Mesenchymal stem cell (in vitro differentiated cells and primary cell): ENCODE results near the gene NCAPD3.
"Not testable (repeated sequence)": the region's sequence is repeated elsewhere in the genome, so short reads cannot be mapped to it uniquely, and the experiment has no call there.

Source experiments
- DNase-seq: peaks from one replicate; pipeline ENCODE4 v3.0.0-alpha.2; 2013
- H2AFZ ChIP-seq: one replicate; pipeline ENCODE4 v1.6.1; 2013; ENCODE audit warnings: low read depth, mild to moderate bottlenecking, control low read depth, inconsistent platforms, low read length, moderate library complexity
- H2AK5ac ChIP-seq: 2 replicates; pipeline ENCODE4 v1.6.1; 2013; ENCODE audit warnings: low read length, moderate library complexity, mild to moderate bottlenecking, inconsistent platforms; ENCODE audit not compliant: severe bottlenecking
- H2BK120ac ChIP-seq: one replicate; pipeline ENCODE4 v1.6.1; 2013; ENCODE audit warnings: low read depth, mild to moderate bottlenecking, inconsistent platforms, low read length, moderate library complexity
- H2BK12ac ChIP-seq, 2 experiments: one replicate each; pipeline ENCODE4 v1.6.1; 2013; ENCODE audit warnings: inconsistent platforms in 2 of 2, low read length in 2 of 2, mild to moderate bottlenecking in 2 of 2, moderate library complexity in 2 of 2, control low read depth in 1 of 2
- H2BK15ac ChIP-seq: one replicate; pipeline ENCODE4 v1.6.1; 2013; ENCODE audit warnings: mild to moderate bottlenecking, low read depth, inconsistent platforms; ENCODE audit not compliant: poor library complexity, severe bottlenecking
- H2BK5ac ChIP-seq: 2 replicates; pipeline ENCODE4 v1.6.1; 2013; ENCODE audit warnings: low read depth, mild to moderate bottlenecking, low read length, control low read depth, inconsistent platforms; ENCODE audit not compliant: poor library complexity, severe bottlenecking
- H3K14ac ChIP-seq, 2 experiments: one replicate each; pipeline ENCODE4 v1.6.1; 2013; ENCODE audit warnings: inconsistent platforms in 2 of 2, low read length in 2 of 2, control low read depth in 1 of 2, mild to moderate bottlenecking in 1 of 2, moderate library complexity in 1 of 2
- H3K18ac ChIP-seq, 2 experiments: one replicate each; pipeline ENCODE4 v1.6.1; 2013; ENCODE audit warnings: inconsistent platforms in 2 of 2, low read length in 2 of 2, control low read depth in 1 of 2, low read depth in 1 of 2, mild to moderate bottlenecking in 1 of 2
- H3K23ac ChIP-seq, 2 experiments: one replicate each; pipeline ENCODE4 v1.6.1; 2013; ENCODE audit warnings: inconsistent platforms in 2 of 2, low read length in 2 of 2, mild to moderate bottlenecking in 2 of 2, moderate library complexity in 2 of 2, control low read depth in 1 of 2
- H3K27ac ChIP-seq: 2 replicates; pipeline ENCODE4 v1.5.1; 2013; ENCODE audit warnings: mild to moderate bottlenecking, moderate library complexity, low read length, control low read depth, inconsistent platforms; ENCODE audit not compliant: poor library complexity, severe bottlenecking
- H3K27me3 ChIP-seq, 2 experiments: 2 replicates each; pipeline versions ENCODE4 v1.6.1 to v1.7.0; 2013; ENCODE audit warnings: low read length in 2 of 2, mild to moderate bottlenecking in 2 of 2, moderate library complexity in 2 of 2, control low read depth in 1 of 2, inconsistent platforms in 1 of 2; ENCODE audit not compliant: control insufficient read depth in 1 of 2, insufficient read depth in 1 of 2
- H3K36me3 ChIP-seq, 2 experiments: 2 replicates each; pipeline versions ENCODE4 v1.6.1 to v1.7.0; 2013; ENCODE audit warnings: low read length in 2 of 2, control low read depth in 1 of 2, inconsistent platforms in 1 of 2, low read depth in 1 of 2, mild to moderate bottlenecking in 1 of 2; ENCODE audit not compliant: insufficient read depth in 2 of 2, control insufficient read depth in 1 of 2
- H3K4ac ChIP-seq, 2 experiments: one replicate each; pipeline ENCODE4 v1.6.1; 2013; ENCODE audit warnings: inconsistent platforms in 2 of 2, low read length in 2 of 2, mild to moderate bottlenecking in 2 of 2, moderate library complexity in 2 of 2, control low read depth in 1 of 2, low read depth in 1 of 2
- H3K4me1 ChIP-seq: 2 replicates; pipeline ENCODE4 v1.6.1; 2013; ENCODE audit warnings: low read depth, low read length, control low read depth; ENCODE audit not compliant: control insufficient read depth, insufficient read depth
- H3K4me2 ChIP-seq: 2 replicates; pipeline ENCODE4 v1.6.1; 2013; ENCODE audit warnings: low read length, mild to moderate bottlenecking, inconsistent platforms; ENCODE audit not compliant: poor library complexity, severe bottlenecking
- H3K4me3 ChIP-seq, 2 experiments: 2 replicates each; pipeline versions ENCODE4 v1.5.1 to v1.7.0; 2013; ENCODE audit warnings: low read length in 2 of 2, mild to moderate bottlenecking in 2 of 2, control low read depth in 1 of 2, low read depth in 1 of 2; ENCODE audit not compliant: insufficient read depth in 1 of 2
- H3K79me1 ChIP-seq: replicated peaks from 2 replicates; pipeline ENCODE4 v1.6.1; 2013; ENCODE audit warnings: mild to moderate bottlenecking, control low read depth, low read length, inconsistent platforms; ENCODE audit not compliant: poor library complexity, severe bottlenecking
- H3K9ac ChIP-seq: 2 replicates; pipeline ENCODE4 v1.7.0; 2013; ENCODE audit warnings: mild to moderate bottlenecking, low read length, moderate library complexity
- H3K9me3 ChIP-seq: 2 replicates; pipeline ENCODE4 v1.7.0; 2013; ENCODE audit warnings: mild to moderate bottlenecking, low read length; ENCODE audit not compliant: control insufficient read depth
- H4K8ac ChIP-seq: one replicate; pipeline ENCODE4 v1.6.1; 2013; ENCODE audit warnings: inconsistent platforms, mild to moderate bottlenecking, low read length, moderate library complexity
- H4K91ac ChIP-seq: one replicate; pipeline ENCODE4 v1.6.1; 2013; ENCODE audit warnings: mild to moderate bottlenecking, low read length, inconsistent platforms
- WGBS: methylation state at CpG from one replicate; pipeline ENCODE4 v1.1.7; 2013; ENCODE audit warnings: mixed read lengths; 5-methylcytosine and 5-hydroxymethylcytosine counted together

Gene NCAPD3

GRCh38 chr11:134113787-134114186 lies 110.0 kb downstream of the NCAPD3 start:
- not testable (repeated sequence) for H3K18ac ChIP-seq, H2BK5ac ChIP-seq, H3K27ac ChIP-seq, H2BK120ac ChIP-seq, H3K4ac ChIP-seq, H3K4me2 ChIP-seq, H3K36me3 ChIP-seq, H3K14ac ChIP-seq, H2BK15ac ChIP-seq, H2AK5ac ChIP-seq, H4K8ac ChIP-seq, H3K27me3 ChIP-seq, H2BK12ac ChIP-seq, H3K4me1 ChIP-seq, H2AFZ ChIP-seq, H3K79me1 ChIP-seq, H3K9ac ChIP-seq, H3K23ac ChIP-seq, H3K9me3 ChIP-seq, H3K4me3 ChIP-seq, DNase-seq, H4K91ac ChIP-seq
- WGBS = no CpG with 5 or more reads among the region's 1 CpG

DNA sequence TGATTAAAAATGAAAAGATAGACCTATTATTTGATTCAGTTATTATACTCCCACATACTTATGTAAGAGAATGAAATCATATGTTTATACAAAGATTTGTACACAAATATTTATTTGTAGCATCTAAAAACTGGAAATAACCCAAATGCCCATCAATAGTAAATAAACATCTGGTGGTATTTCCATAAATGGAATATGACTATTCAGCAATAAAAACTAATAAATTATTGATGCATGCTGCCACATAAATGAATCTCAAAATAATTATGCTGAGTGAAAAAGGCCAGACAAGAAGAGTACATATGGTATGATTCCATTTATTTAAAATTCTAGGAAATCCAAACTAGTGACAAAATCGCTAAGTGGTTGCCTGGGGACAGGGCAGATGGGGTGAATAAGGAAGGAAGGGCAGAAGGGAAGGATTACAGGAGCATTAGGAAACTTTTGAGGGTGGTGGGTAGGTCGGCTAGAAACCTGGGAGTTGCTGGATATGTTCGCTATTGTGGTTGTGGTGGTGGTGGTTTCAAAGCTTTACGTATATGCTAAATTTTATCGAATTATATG lies 113.4 kb downstream of the NCAPD3 start:
- DNase-seq = no peak
- 98% methylated on average over 3 of the region's 5 CpGs for WGBS

More for the DNA sequence above, 113.4 kb downstream of the NCAPD3 start:
- Histone ChIP-seq H3K27ac (no peak overlapping the region), H3K23ac (no peak overlapping the region), H2BK5ac (no peak overlapping the region), H3K9me3 (peaks cover 10% of the 10 kb centered on the region), H3K18ac (no peak overlapping the region), H3K4me2 (no peak overlapping the region), H4K8ac (no peak overlapping the region), H3K14ac (no peak overlapping the region), H3K4me3 (no peak overlapping the region), H3K27me3 (no peaks in the 10 kb centered on the region), H3K9ac (no peak overlapping the region), H2BK15ac (no peak overlapping the region), H4K91ac (no peak overlapping the region), H2AK5ac (no peak overlapping the region), H2AFZ (no peak overlapping the region), H3K4me1 (no peaks in the 10 kb centered on the region), H2BK120ac (no peak overlapping the region), H3K36me3 (no peaks in the 10 kb centered on the region), H2BK12ac (no peak overlapping the region), H3K79me1 (no peaks in the 10 kb centered on the region), H3K4ac (no peak overlapping the region)
